ENCODE data around the gene PRRT2.

DNA sequence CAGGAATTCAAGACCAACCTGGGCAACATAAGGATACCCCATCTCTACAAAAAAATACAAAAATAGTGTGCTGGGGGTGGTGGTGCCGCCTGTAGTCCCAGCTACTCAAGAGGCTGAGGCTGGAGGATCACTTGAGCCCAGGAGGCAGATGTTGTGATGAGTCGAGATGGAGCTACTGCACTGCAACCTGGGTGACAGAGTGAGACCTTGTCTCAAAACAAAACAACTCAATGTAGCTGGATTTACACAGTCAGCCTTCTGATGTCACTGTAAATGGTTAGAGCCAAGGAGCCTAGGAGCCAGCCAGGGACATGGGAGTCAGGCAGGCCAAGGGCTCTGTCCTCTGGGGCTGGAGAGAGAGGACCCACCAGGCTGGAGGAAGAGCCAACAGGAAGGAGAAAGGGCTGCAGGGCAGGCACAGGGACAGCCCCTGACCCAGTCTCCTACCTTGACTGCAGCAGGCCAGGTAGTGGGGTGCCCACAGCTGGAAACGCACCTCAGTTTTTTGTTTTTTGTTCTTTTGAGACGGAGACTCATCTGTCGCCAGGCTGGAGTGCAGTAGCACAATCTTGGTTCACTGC, 42.6 kb downstream of the PRRT2 start:
- TF ChIP-seq, protein P1, sequence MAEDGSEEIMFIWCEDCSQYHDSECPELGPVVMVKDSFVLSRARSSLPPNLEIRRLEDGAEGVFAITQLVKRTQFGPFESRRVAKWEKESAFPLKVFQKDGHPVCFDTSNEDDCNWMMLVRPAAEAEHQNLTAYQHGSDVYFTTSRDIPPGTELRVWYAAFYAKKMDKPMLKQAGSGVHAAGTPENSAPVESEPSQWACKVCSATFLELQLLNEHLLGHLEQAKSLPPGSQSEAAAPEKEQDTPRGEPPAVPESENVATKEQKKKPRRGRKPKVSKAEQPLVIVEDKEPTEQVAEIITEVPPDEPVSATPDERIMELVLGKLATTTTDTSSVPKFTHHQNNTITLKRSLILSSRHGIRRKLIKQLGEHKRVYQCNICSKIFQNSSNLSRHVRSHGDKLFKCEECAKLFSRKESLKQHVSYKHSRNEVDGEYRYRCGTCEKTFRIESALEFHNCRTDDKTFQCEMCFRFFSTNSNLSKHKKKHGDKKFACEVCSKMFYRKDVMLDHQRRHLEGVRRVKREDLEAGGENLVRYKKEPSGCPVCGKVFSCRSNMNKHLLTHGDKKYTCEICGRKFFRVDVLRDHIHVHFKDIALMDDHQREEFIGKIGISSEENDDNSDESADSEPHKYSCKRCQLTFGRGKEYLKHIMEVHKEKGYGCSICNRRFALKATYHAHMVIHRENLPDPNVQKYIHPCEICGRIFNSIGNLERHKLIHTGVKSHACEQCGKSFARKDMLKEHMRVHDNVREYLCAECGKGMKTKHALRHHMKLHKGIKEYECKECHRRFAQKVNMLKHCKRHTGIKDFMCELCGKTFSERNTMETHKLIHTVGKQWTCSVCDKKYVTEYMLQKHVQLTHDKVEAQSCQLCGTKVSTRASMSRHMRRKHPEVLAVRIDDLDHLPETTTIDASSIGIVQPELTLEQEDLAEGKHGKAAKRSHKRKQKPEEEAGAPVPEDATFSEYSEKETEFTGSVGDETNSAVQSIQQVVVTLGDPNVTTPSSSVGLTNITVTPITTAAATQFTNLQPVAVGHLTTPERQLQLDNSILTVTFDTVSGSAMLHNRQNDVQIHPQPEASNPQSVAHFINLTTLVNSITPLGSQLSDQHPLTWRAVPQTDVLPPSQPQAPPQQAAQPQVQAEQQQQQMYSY (CRISPR knock-in tag; IDR thresholded peaks at IDR 0.05): no peak
- no peak for TF ChIP-seq EZH2 (IDR thresholded peaks at IDR 0.05; ENCODE audit: borderline replicate concordance, control insufficient read depth, low read depth, low read length)
- TF ChIP-seq, protein P2, sequence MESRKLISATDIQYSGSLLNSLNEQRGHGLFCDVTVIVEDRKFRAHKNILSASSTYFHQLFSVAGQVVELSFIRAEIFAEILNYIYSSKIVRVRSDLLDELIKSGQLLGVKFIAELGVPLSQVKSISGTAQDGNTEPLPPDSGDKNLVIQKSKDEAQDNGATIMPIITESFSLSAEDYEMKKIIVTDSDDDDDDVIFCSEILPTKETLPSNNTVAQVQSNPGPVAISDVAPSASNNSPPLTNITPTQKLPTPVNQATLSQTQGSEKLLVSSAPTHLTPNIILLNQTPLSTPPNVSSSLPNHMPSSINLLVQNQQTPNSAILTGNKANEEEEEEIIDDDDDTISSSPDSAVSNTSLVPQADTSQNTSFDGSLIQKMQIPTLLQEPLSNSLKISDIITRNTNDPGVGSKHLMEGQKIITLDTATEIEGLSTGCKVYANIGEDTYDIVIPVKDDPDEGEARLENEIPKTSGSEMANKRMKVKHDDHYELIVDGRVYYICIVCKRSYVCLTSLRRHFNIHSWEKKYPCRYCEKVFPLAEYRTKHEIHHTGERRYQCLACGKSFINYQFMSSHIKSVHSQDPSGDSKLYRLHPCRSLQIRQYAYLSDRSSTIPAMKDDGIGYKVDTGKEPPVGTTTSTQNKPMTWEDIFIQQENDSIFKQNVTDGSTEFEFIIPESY (IDR thresholded peaks at IDR 0.05): no peak
- TF ChIP-seq, protein P3, sequence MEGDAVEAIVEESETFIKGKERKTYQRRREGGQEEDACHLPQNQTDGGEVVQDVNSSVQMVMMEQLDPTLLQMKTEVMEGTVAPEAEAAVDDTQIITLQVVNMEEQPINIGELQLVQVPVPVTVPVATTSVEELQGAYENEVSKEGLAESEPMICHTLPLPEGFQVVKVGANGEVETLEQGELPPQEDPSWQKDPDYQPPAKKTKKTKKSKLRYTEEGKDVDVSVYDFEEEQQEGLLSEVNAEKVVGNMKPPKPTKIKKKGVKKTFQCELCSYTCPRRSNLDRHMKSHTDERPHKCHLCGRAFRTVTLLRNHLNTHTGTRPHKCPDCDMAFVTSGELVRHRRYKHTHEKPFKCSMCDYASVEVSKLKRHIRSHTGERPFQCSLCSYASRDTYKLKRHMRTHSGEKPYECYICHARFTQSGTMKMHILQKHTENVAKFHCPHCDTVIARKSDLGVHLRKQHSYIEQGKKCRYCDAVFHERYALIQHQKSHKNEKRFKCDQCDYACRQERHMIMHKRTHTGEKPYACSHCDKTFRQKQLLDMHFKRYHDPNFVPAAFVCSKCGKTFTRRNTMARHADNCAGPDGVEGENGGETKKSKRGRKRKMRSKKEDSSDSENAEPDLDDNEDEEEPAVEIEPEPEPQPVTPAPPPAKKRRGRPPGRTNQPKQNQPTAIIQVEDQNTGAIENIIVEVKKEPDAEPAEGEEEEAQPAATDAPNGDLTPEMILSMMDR (IDR thresholded peaks at IDR 0.05 in 2 of 3, conservative IDR thresholded peaks at IDR 0.05 in 1 of 3; ENCODE audit: control insufficient read depth in 2 of 3, extremely low read depth in 1 of 3, insufficient read depth in 1 of 3, low read depth in 3 of 3, low read length in 3 of 3): no peak
- no peak for TF ChIP-seq FOXK2 (IDR thresholded peaks at IDR 0.05)
- TF ChIP-seq SP1 (IDR thresholded peaks at IDR 0.05; ENCODE audit: low read depth, low read length): no peak
- no peak for TF ChIP-seq POLR2A (IDR thresholded peaks at IDR 0.05; ENCODE audit: low read depth, low read length)
- no peak for TF ChIP-seq JUNB (IDR thresholded peaks at IDR 0.05)
- TF ChIP-seq, protein P4, sequence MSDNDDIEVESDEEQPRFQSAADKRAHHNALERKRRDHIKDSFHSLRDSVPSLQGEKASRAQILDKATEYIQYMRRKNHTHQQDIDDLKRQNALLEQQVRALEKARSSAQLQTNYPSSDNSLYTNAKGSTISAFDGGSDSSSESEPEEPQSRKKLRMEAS (IDR thresholded peaks at IDR 0.05; ENCODE audit: low read depth, low read length): no peak
- TF ChIP-seq YY1 (IDR thresholded peaks at IDR 0.05; ENCODE audit: low read depth, low read length): no peak
- no peak for TF ChIP-seq EP300 (IDR thresholded peaks at IDR 0.05; ENCODE audit: borderline replicate concordance in 1 of 2, control insufficient read depth in 1 of 2, low read depth in 2 of 2, low read length in 2 of 2)
- TF ChIP-seq, protein P5, sequence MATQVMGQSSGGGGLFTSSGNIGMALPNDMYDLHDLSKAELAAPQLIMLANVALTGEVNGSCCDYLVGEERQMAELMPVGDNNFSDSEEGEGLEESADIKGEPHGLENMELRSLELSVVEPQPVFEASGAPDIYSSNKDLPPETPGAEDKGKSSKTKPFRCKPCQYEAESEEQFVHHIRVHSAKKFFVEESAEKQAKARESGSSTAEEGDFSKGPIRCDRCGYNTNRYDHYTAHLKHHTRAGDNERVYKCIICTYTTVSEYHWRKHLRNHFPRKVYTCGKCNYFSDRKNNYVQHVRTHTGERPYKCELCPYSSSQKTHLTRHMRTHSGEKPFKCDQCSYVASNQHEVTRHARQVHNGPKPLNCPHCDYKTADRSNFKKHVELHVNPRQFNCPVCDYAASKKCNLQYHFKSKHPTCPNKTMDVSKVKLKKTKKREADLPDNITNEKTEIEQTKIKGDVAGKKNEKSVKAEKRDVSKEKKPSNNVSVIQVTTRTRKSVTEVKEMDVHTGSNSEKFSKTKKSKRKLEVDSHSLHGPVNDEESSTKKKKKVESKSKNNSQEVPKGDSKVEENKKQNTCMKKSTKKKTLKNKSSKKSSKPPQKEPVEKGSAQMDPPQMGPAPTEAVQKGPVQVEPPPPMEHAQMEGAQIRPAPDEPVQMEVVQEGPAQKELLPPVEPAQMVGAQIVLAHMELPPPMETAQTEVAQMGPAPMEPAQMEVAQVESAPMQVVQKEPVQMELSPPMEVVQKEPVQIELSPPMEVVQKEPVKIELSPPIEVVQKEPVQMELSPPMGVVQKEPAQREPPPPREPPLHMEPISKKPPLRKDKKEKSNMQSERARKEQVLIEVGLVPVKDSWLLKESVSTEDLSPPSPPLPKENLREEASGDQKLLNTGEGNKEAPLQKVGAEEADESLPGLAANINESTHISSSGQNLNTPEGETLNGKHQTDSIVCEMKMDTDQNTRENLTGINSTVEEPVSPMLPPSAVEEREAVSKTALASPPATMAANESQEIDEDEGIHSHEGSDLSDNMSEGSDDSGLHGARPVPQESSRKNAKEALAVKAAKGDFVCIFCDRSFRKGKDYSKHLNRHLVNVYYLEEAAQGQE (IDR thresholded peaks at IDR 0.05; ENCODE audit: low read depth, low read length): no peak
- TF ChIP-seq POLR2AphosphoS5 (IDR thresholded peaks at IDR 0.05; ENCODE audit: low read length): no peak
- TF ChIP-seq GABPA (IDR thresholded peaks at IDR 0.05; ENCODE audit: low read depth): no peak

Measured in GM12878 (cell line).